Measurements from ENCODE around the gene DLG2.

GRCh38 chr11:83979593-83979992, 1647.6 kb downstream of the DLG2 start:
- TF ChIP-seq CTCF (IDR thresholded peaks at IDR 0.05): no peak
- TF ChIP-seq ZFX (IDR thresholded peaks at IDR 0.05; ENCODE audit: borderline replicate concordance): no peak

Measured in 22Rv1 (cell line).